GM21529 (cell line): ENCODE measurements around the gene VIT.

Experiments
- ATAC-seq: cut with Tn5 transposase; IDR thresholded peaks from one replicate; pipeline ENCODE4 v1.9.1; 2021; ENCODE audit not compliant: unreplicated experiment

The VIT gene

GRCh38 chr2:36754578-36754977 lies 58.1 kb downstream of the VIT start:
- ATAC-seq = no peak

GRCh38 chr2:36756438-36756837 lies 59.9 kb downstream of the VIT start:
- no peak for ATAC-seq

GRCh38 chr2:36762764-36763490 lies 66.4 kb downstream of the VIT start:
- ATAC-seq = no peak

GRCh38 chr2:36769106-36769505 lies 72.6 kb downstream of the VIT start:
- no peak for ATAC-seq

- peak; percentile 71 for ATAC-seq
These were observed 74.2 kb downstream of the VIT start for GRCh38 chr2:36770542-36771287.

GRCh38 chr2:36771671-36772070 lies 75.2 kb downstream of the VIT start:
- no peak for ATAC-seq

GRCh38 chr2:36773947-36774346 lies 77.4 kb downstream of the VIT start:
- ATAC-seq = no peak

- no peak for ATAC-seq
These were observed 78.8 kb downstream of the VIT start for GRCh38 chr2:36775261-36775660.

- ATAC-seq = no peak
These were observed 79.3 kb downstream of the VIT start for GRCh38 chr2:36775806-36776205.

GRCh38 chr2:36777272-36777671 lies 80.8 kb downstream of the VIT start:
- ATAC-seq = no peak

GRCh38 chr2:36777788-36778187 lies 81.3 kb downstream of the VIT start:
- no peak for ATAC-seq

- ATAC-seq = no peak
These were observed 83.0 kb downstream of the VIT start for GRCh38 chr2:36779462-36779861.

GRCh38 chr2:36780231-36780839 lies 83.8 kb downstream of the VIT start:
- peak; percentile 54 for ATAC-seq

GRCh38 chr2:36781907-36782720 lies 85.6 kb downstream of the VIT start:
- no peak for ATAC-seq

GRCh38 chr2:36783246-36783645 lies 86.7 kb downstream of the VIT start:
- no peak for ATAC-seq

- ATAC-seq = peak; percentile 70
These were observed 88.8 kb downstream of the VIT start for GRCh38 chr2:36785179-36785795.

- ATAC-seq = no peak
These were observed 92.8 kb downstream of the VIT start for GRCh38 chr2:36789181-36789804.

- ATAC-seq = no peak
These were observed 96.4 kb downstream of the VIT start for GRCh38 chr2:36792951-36793350.

- no peak for ATAC-seq
These were observed 101.0 kb downstream of the VIT start for GRCh38 chr2:36797324-36798070.

- ATAC-seq = no peak
These were observed 102.2 kb downstream of the VIT start for GRCh38 chr2:36798724-36799123.
